ENCODE data around the gene LRSAM1.

The LRSAM1 gene

GRCh38 chr9:127517620-127518019 is 66.3 kb downstream of the LRSAM1 start:
- no peak for DNase-seq (ENCODE audit: low spot score)

DNA sequence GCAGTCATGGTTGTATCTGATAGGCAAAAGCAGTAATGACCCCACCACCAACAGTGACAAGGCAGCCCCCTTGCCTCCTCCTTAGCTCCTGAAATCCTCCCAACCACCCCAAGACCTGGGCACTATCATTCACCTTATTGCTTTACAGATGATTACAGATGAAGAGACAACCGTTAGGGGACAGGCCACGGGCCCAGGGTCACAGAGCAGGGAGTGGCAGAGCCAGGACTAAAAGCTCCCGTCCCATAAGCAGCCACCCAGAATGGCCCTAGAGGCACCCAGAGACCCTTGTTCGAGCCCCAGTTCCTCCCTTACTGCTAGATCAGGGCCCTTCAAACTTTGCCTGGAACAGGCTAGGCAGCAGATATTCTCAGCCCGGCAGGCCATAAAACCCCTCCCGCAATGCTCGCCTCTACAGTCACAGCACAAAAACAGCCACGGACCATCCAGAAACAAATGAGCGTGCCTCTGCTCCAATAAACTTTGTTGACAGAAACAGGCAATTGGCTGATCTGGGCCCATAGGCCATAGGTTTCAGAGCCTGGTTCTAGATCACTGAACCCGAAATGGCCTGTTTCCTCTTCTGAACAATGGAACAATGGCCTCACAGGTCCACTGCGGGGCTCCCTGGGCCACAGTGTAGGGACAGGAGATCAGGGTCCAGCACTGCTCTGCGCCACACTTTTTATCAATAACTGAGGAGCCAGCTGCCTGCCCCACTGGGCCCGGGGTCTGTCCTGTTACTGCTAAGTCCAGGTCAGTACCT is 67.0 kb downstream of the LRSAM1 start:
- no peak for DNase-seq (ENCODE audit: low spot score)

GRCh38 chr9:127519301-127520166 is 68.2 kb downstream of the LRSAM1 start:
- DNase-seq (ENCODE audit: low spot score) = no peak

GRCh38 chr9:127520941-127521918 is 69.9 kb downstream of the LRSAM1 start:
- no peak for DNase-seq (ENCODE audit: low spot score)

DNA sequence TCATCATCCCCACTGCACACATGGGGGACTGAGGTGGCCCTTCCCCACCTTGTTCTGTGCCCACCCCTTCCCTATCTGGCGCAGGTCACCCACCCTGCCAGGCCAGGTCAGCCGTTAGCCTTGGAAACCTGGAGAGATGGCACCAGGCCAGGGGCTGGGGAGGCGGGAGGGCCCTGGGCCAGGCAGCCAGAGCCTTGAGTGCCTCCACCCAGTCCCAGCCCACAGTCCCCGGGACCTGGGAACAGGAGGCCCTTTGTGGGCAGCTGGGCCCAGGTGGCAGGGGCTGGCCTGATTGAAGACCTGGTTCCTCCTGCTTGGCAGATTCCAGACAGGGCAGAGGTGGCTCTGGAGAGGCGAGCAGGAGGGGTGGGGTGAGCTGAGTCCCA is 70.6 kb downstream of the LRSAM1 start:
- DNase-seq (ENCODE audit: low spot score) = no peak

- no peak for DNase-seq (ENCODE audit: low spot score)
These were observed 71.4 kb downstream of the LRSAM1 start for GRCh38 chr9:127522727-127523126.

- DNase-seq (ENCODE audit: low spot score) = no peak
These were observed 72.1 kb downstream of the LRSAM1 start for GRCh38 chr9:127523312-127523851.

DNA sequence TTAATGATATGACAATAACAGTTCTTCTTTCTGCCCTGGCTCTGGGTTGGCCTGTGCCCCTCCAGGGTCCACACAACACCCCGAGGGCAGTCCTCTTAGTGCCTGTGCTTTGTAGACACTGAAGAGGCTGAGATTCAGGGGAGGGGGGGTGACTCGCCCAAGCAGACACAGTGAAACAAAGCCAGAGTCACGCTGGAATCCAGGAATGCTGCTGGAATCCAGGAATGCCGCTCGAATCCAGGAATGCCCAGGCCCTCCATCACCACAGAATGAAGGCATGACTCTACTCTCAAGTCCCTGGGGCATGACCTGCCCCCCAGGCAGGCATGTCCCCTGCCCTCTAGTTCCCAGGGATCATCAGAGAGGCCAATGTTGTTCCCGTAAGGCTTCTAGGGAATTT is 73.1 kb downstream of the LRSAM1 start:
- no peak for DNase-seq (ENCODE audit: low spot score)

DNA sequence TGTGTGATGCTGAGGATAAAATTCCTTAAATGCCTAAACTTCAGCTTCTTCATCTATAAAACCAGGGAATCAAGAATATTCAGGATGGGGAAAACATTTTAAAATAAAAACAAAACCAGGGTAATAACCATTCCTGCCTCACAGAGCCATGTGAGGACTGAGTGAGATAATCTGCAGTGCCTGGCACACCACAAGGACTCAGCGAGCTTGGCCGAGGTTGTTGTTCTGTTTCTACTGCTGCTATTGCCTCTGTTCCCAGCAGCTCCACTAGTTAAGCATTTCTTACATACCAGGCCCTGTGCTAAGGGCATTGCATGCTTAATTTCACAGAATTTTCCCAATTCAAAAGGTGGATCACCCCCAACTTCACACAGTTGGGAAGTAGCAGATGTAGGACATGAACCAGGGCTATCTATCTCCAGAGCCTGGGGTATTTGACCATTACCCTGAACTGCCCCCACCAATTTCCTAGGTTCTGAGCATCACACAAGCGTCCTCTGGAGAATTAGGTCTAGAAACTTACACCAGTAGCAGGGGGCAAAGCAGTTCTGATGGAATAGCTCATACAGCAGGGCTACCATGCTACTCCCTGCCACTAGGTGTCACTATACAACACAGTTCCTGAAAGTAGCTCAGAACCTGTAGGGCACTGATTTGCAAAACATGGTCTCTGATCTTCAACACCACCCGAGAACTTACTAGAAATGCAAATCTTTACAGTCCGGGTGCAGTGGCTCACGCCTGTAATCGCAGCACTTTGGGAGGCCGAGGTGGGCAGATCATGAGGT is 74.3 kb downstream of the LRSAM1 start:
- DNase-seq (ENCODE audit: low spot score) = no peak

- no peak for DNase-seq (ENCODE audit: low spot score)
These were observed 75.6 kb downstream of the LRSAM1 start for GRCh38 chr9:127526655-127527559.

- no peak for DNase-seq (ENCODE audit: low spot score)
These were observed 76.4 kb downstream of the LRSAM1 start for GRCh38 chr9:127527560-127528268.

DNA sequence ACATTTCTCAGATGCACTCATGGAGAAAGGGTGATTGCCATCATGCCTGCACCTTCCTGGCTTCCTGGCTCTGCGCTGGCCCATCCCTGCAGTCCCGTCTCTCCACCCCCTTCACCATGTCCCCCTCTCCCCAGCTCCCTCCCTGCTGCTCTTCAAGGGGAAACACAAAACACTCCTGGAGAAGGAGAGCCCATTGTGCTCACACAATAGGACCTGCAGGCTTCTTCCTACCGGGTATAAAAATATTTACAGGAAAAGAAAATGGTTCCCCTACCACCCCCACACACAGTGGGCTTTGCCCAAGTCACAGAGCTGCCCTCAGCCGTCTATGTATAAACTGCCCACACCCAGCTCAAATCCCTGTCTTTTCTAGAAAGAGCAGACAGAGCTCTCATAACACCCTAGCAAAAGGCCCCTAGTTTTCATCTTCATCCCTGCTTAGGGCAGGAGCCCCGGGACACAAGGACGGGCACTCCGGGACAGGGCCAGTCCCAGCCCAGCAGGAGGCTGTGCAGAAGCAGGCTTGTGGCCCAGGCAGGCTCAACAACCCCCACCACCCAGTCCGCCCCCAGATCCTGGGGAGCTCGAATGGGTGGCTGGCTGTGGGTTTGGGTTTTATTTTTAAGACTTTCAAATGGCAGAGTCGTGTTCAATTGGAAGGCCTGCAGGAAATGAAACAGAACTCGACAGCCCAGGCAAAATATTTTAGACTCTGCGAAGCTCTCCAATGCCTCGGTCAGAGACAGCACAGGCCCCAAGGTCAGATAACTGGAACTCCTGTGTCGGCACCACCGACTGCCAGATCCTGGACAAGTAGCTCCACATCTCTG is 77.3 kb downstream of the LRSAM1 start:
- DNase-seq (ENCODE audit: low spot score) = no peak

DNA sequence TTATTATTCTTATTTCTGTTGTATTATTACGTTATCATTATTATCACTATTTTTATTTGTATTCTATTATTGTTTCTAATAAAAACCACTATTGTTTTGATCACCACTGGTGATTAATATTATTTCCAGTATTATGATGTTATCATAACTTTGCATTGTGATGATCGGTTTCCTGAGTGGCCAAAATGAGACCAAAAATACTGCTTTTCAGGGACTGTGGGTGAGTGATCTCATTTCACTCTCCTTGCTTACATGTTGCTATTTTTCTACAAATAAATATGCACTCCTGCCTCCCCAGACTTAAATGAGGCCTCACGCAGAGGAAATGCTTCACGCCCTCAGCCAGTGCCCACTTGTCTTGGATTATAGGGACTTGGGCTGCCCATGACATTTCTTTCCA is 78.4 kb downstream of the LRSAM1 start:
- DNase-seq (ENCODE audit: low spot score) = no peak

- DNase-seq (ENCODE audit: low spot score) = no peak
These were observed 79.1 kb downstream of the LRSAM1 start for GRCh38 chr9:127530206-127530941.

DNA sequence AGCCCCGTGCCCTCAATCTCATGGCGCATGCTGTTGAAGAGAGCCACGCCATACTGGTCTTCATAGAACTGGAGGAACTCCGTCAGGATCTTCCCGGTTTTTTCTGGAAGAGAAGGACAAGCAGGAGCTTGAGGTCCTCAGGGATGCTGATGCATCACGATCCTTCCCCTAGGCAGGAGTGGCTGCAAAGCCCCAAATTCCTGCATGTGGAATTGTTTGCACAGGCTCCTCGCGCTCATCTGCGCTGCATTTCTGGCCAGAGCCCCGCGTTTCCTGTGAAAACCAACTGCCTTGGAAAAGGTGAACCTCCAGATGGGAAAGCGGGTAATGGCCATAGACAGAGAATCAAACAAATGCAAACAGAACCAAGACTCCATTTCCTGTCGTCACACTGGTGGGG is 80.4 kb downstream of the LRSAM1 start:
- no peak for DNase-seq (ENCODE audit: low spot score)

GRCh38 chr9:127534250-127534906 is 83.1 kb downstream of the LRSAM1 start:
- DNase-seq (ENCODE audit: low spot score) = no peak

DNA sequence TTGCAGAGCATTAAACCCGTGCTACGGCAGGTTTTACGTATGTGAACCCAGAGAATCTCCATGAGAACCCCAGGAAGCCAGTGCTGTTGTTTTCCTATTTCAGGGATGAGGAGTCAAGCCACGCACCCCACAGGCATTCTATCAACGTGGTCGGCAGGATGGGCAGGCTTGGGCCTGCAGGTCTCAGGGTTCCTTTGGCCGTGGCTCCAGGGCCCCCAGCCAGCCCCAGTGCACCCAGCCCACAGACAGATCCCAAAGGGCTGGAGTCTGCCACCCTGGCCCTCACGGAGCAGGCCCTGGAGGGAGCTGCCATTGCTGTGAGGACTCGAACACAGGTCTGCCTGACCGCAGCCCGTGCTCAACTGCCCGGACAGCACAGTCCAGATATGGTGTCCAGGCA is 83.6 kb downstream of the LRSAM1 start:
- no peak for DNase-seq (ENCODE audit: low spot score)
